ENCODE data around the gene ZNF530.

Gene ZNF530

GRCh38 chr19:57599761-57600383 lies at the start of gene ZNF530:
Gene ZNF530 (plus strand): TSS chr19:57599885. CDS start chr19:57604346, 4,461 bp downstream.
- DNase-seq (ENCODE audit: low read depth in 2 of 2): peak; percentile 72 to 76

- DNase-seq (ENCODE audit: low read depth in 2 of 2): no peak
Measured at GRCh38 chr19:57552432-57552831, 47.3 kb upstream of the ZNF530 start.

GRCh38 chr19:57557659-57558058 lies 42.0 kb upstream of the ZNF530 start:
- DNase-seq (ENCODE audit: low read depth in 2 of 2): no peak

GRCh38 chr19:57558525-57558924 lies 41.2 kb upstream of the ZNF530 start:
- DNase-seq (ENCODE audit: low read depth in 2 of 2): no peak

GRCh38 chr19:57559008-57559403 lies 40.7 kb upstream of the ZNF530 start:
- DNase-seq (ENCODE audit: low read depth in 2 of 2): no peak

- peak; percentile 78 to 81 for DNase-seq (ENCODE audit: low read depth in 2 of 2)
Measured at GRCh38 chr19:57559404-57560025, 40.2 kb upstream of the ZNF530 start, which contains the start of gene ZNF550. Gene ZNF550 (minus strand): TSS chr19:57559863. CDS start chr19:57559682, 181 bp downstream.

- no peak for DNase-seq (ENCODE audit: low read depth in 2 of 2)
Measured at GRCh38 chr19:57560049-57560491, 39.6 kb upstream of the ZNF530 start.

- no peak for DNase-seq (ENCODE audit: low read depth in 2 of 2)
Measured at GRCh38 chr19:57563547-57563946, 36.1 kb upstream of the ZNF530 start.

GRCh38 chr19:57566396-57567265 lies 33.1 kb upstream of the ZNF530 start:
- DNase-seq (ENCODE audit: low read depth in 2 of 2): no peak

GRCh38 chr19:57570707-57571106 lies 29.0 kb upstream of the ZNF530 start:
- DNase-seq (ENCODE audit: low read depth in 2 of 2): no peak

- no peak for DNase-seq (ENCODE audit: low read depth in 2 of 2)
Measured at GRCh38 chr19:57572415-57572947, 27.2 kb upstream of the ZNF530 start.

- no peak for DNase-seq (ENCODE audit: low read depth in 2 of 2)
Measured at GRCh38 chr19:57576661-57577060, 23.0 kb upstream of the ZNF530 start.

- DNase-seq (ENCODE audit: low read depth in 2 of 2): peak; percentile 87 to 95
Measured at GRCh38 chr19:57578487-57579205, 21.0 kb upstream of the ZNF530 start, which contains the start of gene ZNF416. Gene ZNF416 (minus strand): TSS chr19:57578911. CDS start chr19:57578704, 207 bp downstream.

GRCh38 chr19:57583104-57583520 lies 16.6 kb upstream of the ZNF530 start:
- no peak for DNase-seq (ENCODE audit: low read depth in 2 of 2)

- peak; percentile 78 to 84 for DNase-seq (ENCODE audit: low read depth in 2 of 2)
Measured at GRCh38 chr19:57583521-57584416, 15.9 kb upstream of the ZNF530 start, which contains the start of gene ZIK1. Gene ZIK1 (plus strand): TSS chr19:57584145. CDS start chr19:57584357, 212 bp downstream.

GRCh38 chr19:57587529-57587928 lies 12.2 kb upstream of the ZNF530 start:
- DNase-seq (ENCODE audit: low read depth in 2 of 2): no peak

GRCh38 chr19:57599377-57599760 lies 316 bp upstream of the ZNF530 start:
- DNase-seq (ENCODE audit: low read depth in 2 of 2): no peak

GRCh38 chr19:57606931-57607330 lies 7.2 kb downstream of the ZNF530 start:
- no peak for DNase-seq (ENCODE audit: low read depth in 2 of 2)

- DNase-seq (ENCODE audit: low read depth in 2 of 2): no peak
Measured at GRCh38 chr19:57611113-57611512, 11.4 kb downstream of the ZNF530 start.
